Fibroblast of pulmonary artery (primary cell): ENCODE results near the gene VIT.
A peak's percentile ranks its signal among the peaks of the same experiment; 100 is the strongest.

Source experiments
- DNase-seq: peaks from one replicate; pipeline ENCODE4 v3.0.0-alpha.2; 2010; ENCODE audit warnings: low read depth
- H3K4me3 ChIP-seq: replicated peaks from 2 replicates; pipeline ENCODE4 v1.5.1; 2011; ENCODE audit warnings: low read depth, mild to moderate bottlenecking, control low read depth, low read length, moderate library complexity
- CTCF ChIP-seq: IDR thresholded peaks from 2 replicates; pipeline ENCODE4 v1.5.1; 2011; ENCODE audit warnings: mild to moderate bottlenecking, control low read depth, low read length, inconsistent platforms; ENCODE audit errors: missing control alignments

VIT gene

GRCh38 chr2:36701918-36702317 lies 5.4 kb downstream of the VIT start:
- H3K4me3 ChIP-seq: no peak overlapping the region
- no peak for DNase-seq
- TF ChIP-seq CTCF: no peak

- no peak for TF ChIP-seq CTCF
- DNase-seq: no peak
- no peak overlapping the region for H3K4me3 ChIP-seq
Observed at GRCh38 chr2:36702781-36703180, 6.3 kb downstream of the VIT start.

GRCh38 chr2:36704475-36705150 lies 8.1 kb downstream of the VIT start:
- no peak overlapping the region for H3K4me3 ChIP-seq
- no peak for TF ChIP-seq CTCF
- no peak for DNase-seq

- H3K4me3 ChIP-seq: no peak overlapping the region
- TF ChIP-seq CTCF: no peak
- DNase-seq: no peak
Observed at GRCh38 chr2:36705326-36706020, 9.0 kb downstream of the VIT start.

- no peak for TF ChIP-seq CTCF
- H3K4me3 ChIP-seq: no peak overlapping the region
- peak; percentile 6 for DNase-seq
Observed at GRCh38 chr2:36706021-36706876, 9.7 kb downstream of the VIT start.

DNA sequence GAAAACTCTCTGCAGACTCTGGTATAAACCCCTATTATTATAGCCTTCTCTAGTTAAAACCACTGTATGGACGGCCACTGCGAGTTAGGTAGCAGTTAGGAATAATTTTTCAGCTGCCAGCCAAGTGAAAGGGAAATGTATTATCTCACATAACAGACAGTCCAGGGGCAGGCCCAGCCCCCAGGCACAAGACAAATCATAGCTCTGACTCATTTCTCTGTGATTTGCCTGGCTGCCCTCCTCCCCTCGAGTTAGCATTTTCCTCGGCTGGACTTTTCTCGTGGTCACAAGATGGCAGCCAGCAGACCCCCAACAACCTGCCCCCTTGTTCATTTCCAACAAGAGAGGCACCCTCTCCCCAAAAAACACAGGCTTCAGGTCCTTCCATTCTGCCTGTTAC lies 10.5 kb downstream of the VIT start:
- TF ChIP-seq CTCF: no peak
- peak; percentile 51 for DNase-seq
- H3K4me3 ChIP-seq: no peak overlapping the region
